ENCODE results near the gene CBFB. TPM values are rescaled to one million over a fixed set of nuclear protein-coding genes. Genes with fewer than 3 reads are reported as not detected.

CBFB gene
- total RNA-seq, 1 donor from 2014 or later: 61.3 TPM

DNA sequence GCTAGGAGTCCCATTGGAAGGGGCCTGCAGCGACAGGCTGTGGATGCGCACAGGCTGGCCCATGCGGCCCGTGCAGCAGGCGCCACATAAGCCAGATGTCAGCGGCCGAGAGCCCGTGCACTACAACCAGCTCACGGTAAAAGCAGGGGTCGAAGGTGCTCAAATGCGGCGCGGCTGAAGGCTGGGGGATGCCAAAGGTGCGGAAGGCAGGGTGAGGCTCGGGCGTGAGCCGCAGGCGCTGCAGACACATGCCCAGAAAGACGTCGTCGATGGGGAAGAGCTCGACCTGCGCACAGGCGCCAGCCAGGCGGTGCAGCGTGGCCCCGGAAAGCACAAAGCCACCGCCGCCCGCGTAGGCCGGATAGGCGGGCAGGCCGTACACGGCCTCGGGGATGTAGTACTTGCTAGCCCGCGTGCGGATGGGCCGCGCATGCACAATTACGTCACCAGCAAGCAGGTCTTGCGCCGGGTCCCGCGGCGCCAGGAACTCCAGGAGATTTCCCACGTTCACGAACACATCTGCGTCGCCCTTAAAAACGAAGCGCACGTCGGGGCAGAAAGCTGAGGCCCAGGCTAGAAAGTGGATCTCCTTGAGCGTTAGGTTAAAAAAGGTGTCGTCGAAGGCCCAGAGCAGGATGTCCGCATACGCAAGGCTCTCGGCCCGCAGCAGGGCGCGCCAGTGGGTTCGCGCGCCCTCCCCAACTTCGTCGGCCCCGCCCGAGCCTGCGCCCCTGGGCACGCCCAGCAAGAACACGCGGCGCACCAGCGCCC, 120.5 kb downstream of the CBFB start:
- peak overlapping the region; percentile 59 for H3K4me3 Mint-ChIP-seq (ENCODE audit: unreplicated experiment)
- H3K27ac Mint-ChIP-seq (ENCODE audit: unreplicated experiment): peak overlapping the region; percentile 70
- H3K9me3 Mint-ChIP-seq (ENCODE audit: low read depth): no peaks in the 10 kb centered on the region
- H3K36me3 Mint-ChIP-seq (ENCODE audit: low read depth): peaks cover 11% of the 10 kb centered on the region
- DNase-seq (ENCODE audit: low spot score): no peak
- H3K4me1 Mint-ChIP-seq (ENCODE audit: low read depth): peaks cover 21% of the 10 kb centered on the region
- TF ChIP-seq, protein P1, sequence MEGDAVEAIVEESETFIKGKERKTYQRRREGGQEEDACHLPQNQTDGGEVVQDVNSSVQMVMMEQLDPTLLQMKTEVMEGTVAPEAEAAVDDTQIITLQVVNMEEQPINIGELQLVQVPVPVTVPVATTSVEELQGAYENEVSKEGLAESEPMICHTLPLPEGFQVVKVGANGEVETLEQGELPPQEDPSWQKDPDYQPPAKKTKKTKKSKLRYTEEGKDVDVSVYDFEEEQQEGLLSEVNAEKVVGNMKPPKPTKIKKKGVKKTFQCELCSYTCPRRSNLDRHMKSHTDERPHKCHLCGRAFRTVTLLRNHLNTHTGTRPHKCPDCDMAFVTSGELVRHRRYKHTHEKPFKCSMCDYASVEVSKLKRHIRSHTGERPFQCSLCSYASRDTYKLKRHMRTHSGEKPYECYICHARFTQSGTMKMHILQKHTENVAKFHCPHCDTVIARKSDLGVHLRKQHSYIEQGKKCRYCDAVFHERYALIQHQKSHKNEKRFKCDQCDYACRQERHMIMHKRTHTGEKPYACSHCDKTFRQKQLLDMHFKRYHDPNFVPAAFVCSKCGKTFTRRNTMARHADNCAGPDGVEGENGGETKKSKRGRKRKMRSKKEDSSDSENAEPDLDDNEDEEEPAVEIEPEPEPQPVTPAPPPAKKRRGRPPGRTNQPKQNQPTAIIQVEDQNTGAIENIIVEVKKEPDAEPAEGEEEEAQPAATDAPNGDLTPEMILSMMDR (IDR thresholded peaks at IDR 0.05): no peak
- no peaks in the 10 kb centered on the region for H3K27me3 Mint-ChIP-seq (ENCODE audit: low read depth)

DNA sequence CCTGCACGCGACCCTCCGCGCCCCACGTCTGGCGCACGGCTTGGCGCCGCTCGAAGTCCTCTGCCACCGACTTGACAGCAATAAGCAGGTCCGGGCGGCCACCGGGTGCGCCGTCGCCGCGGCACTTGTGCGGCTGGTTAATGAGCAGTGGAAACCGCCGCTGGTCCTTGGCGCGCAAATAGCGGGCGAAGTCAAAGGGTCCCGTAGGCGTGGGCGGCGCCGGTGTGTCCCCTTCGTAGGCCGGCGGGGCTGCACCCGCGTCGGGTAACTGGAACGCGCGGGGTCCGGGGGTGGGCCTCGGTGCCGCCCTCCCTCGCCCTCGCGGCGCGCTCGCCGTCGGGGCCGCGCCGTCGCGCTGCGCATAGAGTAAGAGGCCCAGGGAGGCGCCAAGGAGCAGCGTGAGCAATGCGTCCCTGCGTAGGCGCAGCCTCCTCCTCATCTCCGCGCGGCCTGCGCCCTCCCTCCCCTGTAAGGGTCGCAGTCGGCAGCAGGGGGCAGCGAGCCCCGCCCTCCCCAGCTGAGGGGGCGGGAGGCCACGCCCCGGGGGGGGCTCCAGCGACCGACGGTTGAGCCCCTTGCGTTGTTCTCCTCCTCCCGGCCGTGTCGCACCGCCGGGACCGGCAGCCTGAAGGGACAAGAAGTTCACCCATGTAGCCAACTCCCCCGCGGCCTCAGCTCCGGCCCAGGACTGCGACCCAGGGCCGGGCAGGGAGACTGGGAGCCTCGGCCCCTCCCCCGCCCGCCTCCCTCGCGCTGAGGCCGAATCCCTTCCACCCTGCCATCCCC, 121.3 kb downstream of the CBFB start:
- TF ChIP-seq, protein P1 (IDR thresholded peaks at IDR 0.05): peak; percentile 61
- Mint-ChIP-seq H3K27ac (ENCODE audit: unreplicated experiment) (peak overlapping the region; percentile 87), H3K36me3 (ENCODE audit: low read depth) (peaks cover 9% of the 10 kb centered on the region), H3K4me3 (ENCODE audit: unreplicated experiment) (peak overlapping the region; percentile 78), H3K9me3 (ENCODE audit: low read depth) (no peaks in the 10 kb centered on the region), H3K27me3 (ENCODE audit: low read depth) (no peaks in the 10 kb centered on the region), H3K4me1 (ENCODE audit: low read depth) (peaks cover 23% of the 10 kb centered on the region)
- no peak for DNase-seq (ENCODE audit: low spot score)

Other genes with a start within 250 kb of the CBFB start
- not detected in 3 replicates for gene TERB1, start 227.6 kb upstream of the CBFB start, total RNA-seq
- gene NAE1, start 198.2 kb upstream of the CBFB start, total RNA-seq: 46.7 to 51.4 TPM (median 47.8 TPM) in 3 replicates
- not detected in 3 replicates for gene CA7, start 184.7 kb upstream of the CBFB start, total RNA-seq
- 8.5 to 9.2 TPM (median 9.0 TPM) in 3 replicates for gene PDP2, start 148.6 kb upstream of the CBFB start, total RNA-seq
- not detected in 3 replicates for gene CDH16, start 110.3 kb upstream of the CBFB start, total RNA-seq
- gene RRAD, start 103.6 kb upstream of the CBFB start, total RNA-seq: 0.75 to 6.5 TPM (median 4.4 TPM) in 3 replicates
- gene CIAO2B, start 94.7 kb upstream of the CBFB start, total RNA-seq: 55.9 to 64.9 TPM (median 61.3 TPM) in 3 replicates
- 25.2 to 27.9 TPM (median 26.0 TPM) in 3 replicates for gene CES2, start 93.6 kb upstream of the CBFB start, total RNA-seq
- 0.12 to 0.75 TPM (median 0.13 TPM) in 3 replicates for gene CES3, start 67.9 kb upstream of the CBFB start, total RNA-seq
- 1.6 to 6.6 TPM (median 2.6 TPM) in 3 replicates for gene CES4A, start 40.6 kb upstream of the CBFB start, total RNA-seq
- 14.0 to 18.2 TPM (median 14.9 TPM) in 3 replicates for gene PHAF1, start 80.8 kb downstream of the CBFB start, total RNA-seq
- 39.9 to 64.4 TPM (median 41.4 TPM) in 3 replicates for gene B3GNT9, start 121.8 kb downstream of the CBFB start, total RNA-seq
- gene TRADD, start 130.8 kb downstream of the CBFB start, total RNA-seq: 16.6 to 20.0 TPM (median 19.1 TPM) in 3 replicates
- 14.6 to 17.5 TPM (median 16.0 TPM) in 3 replicates for gene FBXL8, start 130.8 kb downstream of the CBFB start, total RNA-seq
- 11.6 to 19.0 TPM (median 15.7 TPM) in 3 replicates for gene HSF4, start 135.6 kb downstream of the CBFB start, total RNA-seq
- gene NOL3, start 141.4 kb downstream of the CBFB start, total RNA-seq: 21.9 to 34.6 TPM (median 31.2 TPM) in 3 replicates
- 28.0 to 45.0 TPM (median 29.9 TPM) in 3 replicates for gene MATCAP1, start 154.8 kb downstream of the CBFB start, total RNA-seq
- not detected in 3 replicates for gene EXOC3L1, start 161.0 kb downstream of the CBFB start, total RNA-seq
- 31.9 to 41.0 TPM (median 33.4 TPM) in 3 replicates for gene E2F4, start 163.0 kb downstream of the CBFB start, total RNA-seq
- 1.1 to 1.2 TPM (median 1.1 TPM) in 3 replicates for gene ELMO3, start 170.0 kb downstream of the CBFB start, total RNA-seq
- gene TMEM208, start 198.0 kb downstream of the CBFB start, total RNA-seq: 41.7 to 55.7 TPM (median 43.2 TPM) in 3 replicates
- 32.9 to 50.1 TPM (median 35.6 TPM) in 3 replicates for gene FHOD1, start 218.3 kb downstream of the CBFB start, total RNA-seq
- 3.0 to 5.6 TPM (median 3.4 TPM) in 3 replicates for gene SLC9A5, start 219.8 kb downstream of the CBFB start, total RNA-seq